BLaER1 treated with 17β-estradiol and CSF1 and Interleukin-3, amounts not matched to agents 10 nM and 100 nM (cell line): ENCODE measurements around the gene DNAL4.
A peak's percentile ranks its signal among the peaks of the same experiment; 100 is the strongest.

Source experiments
- H3K27ac ChIP-seq, 11 experiments: shearing (Covaris generic); formaldehyde crosslinking; 2 replicates each; pipeline ENCODE4 v1.8.1; 2022
- H3K27me3 ChIP-seq, 11 experiments: shearing (Covaris generic); formaldehyde crosslinking; 2 replicates each; pipeline ENCODE4 v1.8.1; 2022
- H3K36me3 ChIP-seq, 11 experiments: shearing (Covaris generic); formaldehyde crosslinking; 2 replicates each; pipeline ENCODE4 v1.8.1; 2022
- H3K4me1 ChIP-seq, 10 experiments: shearing (Covaris generic); formaldehyde crosslinking; 2 replicates each; pipeline ENCODE4 v1.8.1; 2022
- H3K4me2 ChIP-seq, 11 experiments: shearing (Covaris generic); formaldehyde crosslinking; 2 replicates each; pipeline ENCODE4 v1.8.1; 2022
- H3K4me3 ChIP-seq, 10 experiments: shearing (Covaris generic); formaldehyde crosslinking; 2 replicates each; pipeline ENCODE4 v1.8.1; 2022
- H3K9ac ChIP-seq, 11 experiments: shearing (Covaris generic); formaldehyde crosslinking; 2 replicates each; pipeline ENCODE4 v1.8.1; 2022
- H3K9me3 ChIP-seq, 11 experiments: shearing (Covaris generic); formaldehyde crosslinking; replicated peaks in 1 of 11; 2 replicates each; pipeline ENCODE4 v1.8.1; 2022
- H4K20me1 ChIP-seq, 11 experiments: shearing (Covaris generic); formaldehyde crosslinking; 2 replicates each; pipeline ENCODE4 v1.8.1; 2022
- Cebpa-rat ChIP-seq, 11 experiments: shearing (Covaris generic); IDR thresholded peaks; 2 replicates each; pipeline ENCODE4 v1.8.1; 2022

DNAL4 gene, protein sequence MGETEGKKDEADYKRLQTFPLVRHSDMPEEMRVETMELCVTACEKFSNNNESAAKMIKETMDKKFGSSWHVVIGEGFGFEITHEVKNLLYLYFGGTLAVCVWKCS

GRCh38 chr22:38793721-38794466 is at the start of gene DNAL4:
DNAL4 (minus strand) TSS chr22:38794143; CDS start chr22:38782731, 11,412 bp downstream.
- no peak for TF ChIP-seq Cebpa-rat (IDR thresholded peaks at IDR 0.05)
- Histone ChIP-seq H3K36me3 (peaks cover 6 to 20% (median 11%) of the 10 kb centered on the region in 11 experiments; a peak in 17 of 22 replicates), H3K27me3 (no peaks in the 10 kb centered on the region), H4K20me1 (no peaks in the 10 kb centered on the region), H3K27ac (peak within 1 kb of the TSS; percentile 59 to 88 (median 76)), H3K9ac (peak within 1 kb of the TSS; percentile 76 to 93 (median 83)), H3K4me1 (peaks cover 13 to 22% (median 16%) of the 10 kb centered on the region in 10 experiments), H3K9me3 (peaks cover 0 to 5% (median 2%) of the 10 kb centered on the region in 11 experiments; a peak in 14 of 22 replicates), H3K4me3 (peak within 1 kb of the TSS; percentile 73 to 93 (median 78)), H3K4me2 (peak within 1 kb of the TSS; percentile 84 to 99 (median 97))

DNA sequence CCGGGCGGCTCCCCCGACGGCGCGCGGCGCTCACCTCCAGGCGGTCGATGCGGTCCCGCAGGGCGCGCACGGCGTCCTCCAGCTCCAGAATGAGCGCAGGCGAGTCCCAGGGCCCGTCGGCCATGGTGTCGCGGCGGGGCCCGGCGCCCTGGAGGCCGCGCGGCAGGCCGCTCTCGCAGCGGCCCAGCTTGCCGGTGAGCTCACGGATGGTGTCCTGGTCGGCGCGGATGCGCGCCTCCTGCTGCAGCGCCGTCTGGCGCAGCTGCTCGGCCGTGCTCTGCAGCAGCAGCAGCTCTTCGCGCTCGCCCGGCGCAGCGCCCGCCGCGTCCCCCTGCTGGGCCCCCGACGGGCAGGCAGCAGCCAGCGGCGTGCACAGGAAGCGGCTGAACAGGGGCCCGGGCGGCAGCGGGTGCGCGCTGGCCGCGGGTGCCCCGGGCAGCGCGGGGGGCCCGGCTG is 49.3 kb upstream of the DNAL4 start:
- no peak for TF ChIP-seq Cebpa-rat (IDR thresholded peaks at IDR 0.05)
- H3K36me3 ChIP-seq: no peaks in the 10 kb centered on the region
- peak overlapping the region; percentile 65 to 80 (median 70) for H3K4me3 ChIP-seq
- peak overlapping the region; percentile 34 to 83 (median 74); a peak in 21 of 22 replicates for H3K27ac ChIP-seq
- peak overlapping the region; percentile 76 to 86 (median 82) for H3K9ac ChIP-seq
- H3K4me2 ChIP-seq: peak overlapping the region; percentile 84 to 99 (median 94)
- peaks cover 29 to 61% (median 52%) of the 10 kb centered on the region in 10 experiments for H3K4me1 ChIP-seq
- peaks cover 0 to 37% (median 31%) of the 10 kb centered on the region in 11 experiments; a peak in 16 of 22 replicates for H4K20me1 ChIP-seq
- H3K27me3 ChIP-seq: peaks cover 0 to 19% (median 8%) of the 10 kb centered on the region in 11 experiments; a peak in 14 of 22 replicates
- H3K9me3 ChIP-seq: no peaks in the 10 kb centered on the region

DNA sequence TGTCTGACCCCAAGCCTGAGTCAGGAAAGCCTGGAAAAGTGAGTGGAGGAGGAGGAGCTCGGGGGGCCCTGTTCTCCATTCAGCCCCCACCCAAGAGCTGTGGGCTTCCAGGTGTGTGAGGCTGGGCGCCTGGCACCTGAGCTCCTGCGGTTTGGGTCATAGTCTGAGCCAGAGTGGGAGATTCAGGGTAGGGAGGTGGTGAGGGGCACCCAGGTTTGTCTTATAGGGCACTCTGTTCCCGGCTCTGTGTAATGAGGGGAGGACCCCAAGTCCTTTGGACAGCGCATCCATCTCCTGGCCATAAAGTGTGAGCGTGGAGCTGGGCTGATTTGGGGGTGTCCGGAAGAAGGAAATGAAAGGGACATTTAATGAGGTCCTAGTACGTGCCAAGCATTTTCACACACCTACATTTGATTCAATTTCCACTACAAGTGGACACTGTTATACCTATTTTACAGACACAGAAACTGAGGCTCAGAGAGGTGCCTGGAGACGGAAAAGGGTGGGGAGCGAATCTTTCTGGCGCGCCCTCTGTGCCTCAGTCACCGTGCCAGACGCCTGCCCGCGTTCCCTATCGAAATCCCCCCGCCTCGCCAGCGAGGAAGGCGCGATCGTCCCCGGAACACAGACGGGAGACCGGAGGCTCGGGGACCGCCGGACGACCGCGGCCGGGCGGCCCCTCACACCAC is 48.7 kb upstream of the DNAL4 start:
- H3K36me3 ChIP-seq: no peaks in the 10 kb centered on the region
- H3K27ac ChIP-seq: peak overlapping the region in 10 of 11 experiments; percentile 64 to 83 (median 75); a peak in 16 of 22 replicates
- H3K9ac ChIP-seq: peak overlapping the region; percentile 76 to 86 (median 82); a peak in 21 of 22 replicates
- peaks cover 0 to 18% (median 8%) of the 10 kb centered on the region in 11 experiments; a peak in 14 of 22 replicates for H3K27me3 ChIP-seq
- TF ChIP-seq Cebpa-rat (IDR thresholded peaks at IDR 0.05): no peak
- H4K20me1 ChIP-seq: peaks cover 0 to 37% (median 29%) of the 10 kb centered on the region in 11 experiments; a peak in 16 of 22 replicates
- no peaks in the 10 kb centered on the region for H3K9me3 ChIP-seq
- peak overlapping the region; percentile 65 to 80 (median 70) for H3K4me3 ChIP-seq
- peak overlapping the region; percentile 84 to 99 (median 94) for H3K4me2 ChIP-seq
- peaks cover 29 to 67% (median 52%) of the 10 kb centered on the region in 10 experiments for H3K4me1 ChIP-seq

DNA sequence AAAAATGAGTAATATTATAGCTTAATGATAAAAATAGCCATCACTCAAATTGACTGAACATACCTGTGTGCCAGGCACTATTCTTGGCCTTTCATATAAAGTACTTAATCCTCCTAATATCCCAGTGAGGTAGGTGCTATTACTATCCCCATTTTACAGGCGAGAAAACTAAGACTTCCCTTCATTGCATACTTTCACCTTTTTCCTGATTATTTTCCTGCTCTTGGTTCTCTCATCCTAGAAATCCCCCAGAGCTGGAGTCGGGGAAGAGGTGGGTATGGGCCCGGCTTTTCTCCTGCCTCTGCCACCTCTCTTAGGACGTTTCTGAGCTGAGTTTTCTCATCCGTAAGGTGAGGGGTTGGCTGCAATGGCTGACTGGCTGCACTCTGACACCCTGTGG is 47.7 kb upstream of the DNAL4 start:
- Histone ChIP-seq H4K20me1 (peaks cover 0 to 37% (median 29%) of the 10 kb centered on the region in 11 experiments; a peak in 16 of 22 replicates), H3K9ac (peak overlapping the region in 3 of 11 experiments; percentile 76 to 84 (median 84); a peak in 2 of 22 replicates), H3K27ac (no peak overlapping the region), H3K4me3 (peak overlapping the region in 2 of 10 experiments; percentile 73 to 80; a peak in 1 of 20 replicates), H3K4me1 (peaks cover 29 to 73% (median 52%) of the 10 kb centered on the region in 10 experiments), H3K36me3 (no peaks in the 10 kb centered on the region), H3K9me3 (no peaks in the 10 kb centered on the region), H3K27me3 (peaks cover 0 to 18% (median 8%) of the 10 kb centered on the region in 11 experiments; a peak in 14 of 22 replicates), H3K4me2 (peak overlapping the region; percentile 84 to 99 (median 94))
- TF ChIP-seq Cebpa-rat (IDR thresholded peaks at IDR 0.05): no peak

- peak overlapping the region in 1 of 10 experiments; percentile 30; a peak in 1 of 20 replicates for H3K4me3 ChIP-seq
- H3K4me2 ChIP-seq: peak overlapping the region; percentile 73 to 99 (median 94)
- no peak for TF ChIP-seq Cebpa-rat (IDR thresholded peaks at IDR 0.05)
- no peak overlapping the region for H3K9ac ChIP-seq
- no peaks in the 10 kb centered on the region for H3K36me3 ChIP-seq
- H3K27me3 ChIP-seq: peaks cover 0 to 18% (median 8%) of the 10 kb centered on the region in 11 experiments; a peak in 14 of 22 replicates
- H3K9me3 ChIP-seq: no peaks in the 10 kb centered on the region
- peaks cover 0 to 37% (median 29%) of the 10 kb centered on the region in 11 experiments; a peak in 16 of 22 replicates for H4K20me1 ChIP-seq
- H3K4me1 ChIP-seq: peaks cover 29 to 74% (median 52%) of the 10 kb centered on the region in 10 experiments
- H3K27ac ChIP-seq: no peak overlapping the region
These were observed 47.3 kb upstream of the DNAL4 start for GRCh38 chr22:38841211-38841610.

DNA sequence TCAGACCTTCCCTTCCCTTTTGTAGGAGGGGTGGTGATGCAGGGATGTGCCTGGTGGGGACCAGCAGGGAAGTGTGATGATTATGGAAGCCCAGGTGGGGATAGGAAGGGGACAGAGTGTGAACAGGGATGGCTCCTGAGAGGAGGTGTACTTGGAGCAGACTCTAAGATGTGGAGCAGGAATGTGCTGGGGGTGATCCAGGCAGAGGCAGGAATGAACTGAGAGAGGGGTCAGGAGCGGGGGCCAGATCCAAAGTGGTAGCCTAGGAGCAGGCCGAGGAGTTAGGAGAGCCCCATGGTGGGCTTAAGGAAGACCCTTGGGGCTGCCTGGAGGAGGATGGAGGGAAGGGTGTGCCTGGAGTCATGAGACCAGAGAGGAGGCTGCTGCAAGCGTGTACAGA is 46.2 kb upstream of the DNAL4 start:
- H3K9me3 ChIP-seq: no peaks in the 10 kb centered on the region
- no peak for TF ChIP-seq Cebpa-rat (IDR thresholded peaks at IDR 0.05)
- peaks cover 29 to 74% (median 52%) of the 10 kb centered on the region in 10 experiments for H3K4me1 ChIP-seq
- H3K4me2 ChIP-seq: peak overlapping the region in 6 of 11 experiments; percentile 4 to 99 (median 94); a peak in 10 of 22 replicates
- H3K36me3 ChIP-seq: no peaks in the 10 kb centered on the region
- peaks cover 0 to 37% (median 31%) of the 10 kb centered on the region in 11 experiments; a peak in 16 of 22 replicates for H4K20me1 ChIP-seq
- no peak overlapping the region for H3K4me3 ChIP-seq
- H3K9ac ChIP-seq: no peak overlapping the region; a peak in 1 of 22 replicates
- peaks cover 0 to 13% (median 8%) of the 10 kb centered on the region in 11 experiments; a peak in 14 of 22 replicates for H3K27me3 ChIP-seq
- no peak overlapping the region for H3K27ac ChIP-seq

DNA sequence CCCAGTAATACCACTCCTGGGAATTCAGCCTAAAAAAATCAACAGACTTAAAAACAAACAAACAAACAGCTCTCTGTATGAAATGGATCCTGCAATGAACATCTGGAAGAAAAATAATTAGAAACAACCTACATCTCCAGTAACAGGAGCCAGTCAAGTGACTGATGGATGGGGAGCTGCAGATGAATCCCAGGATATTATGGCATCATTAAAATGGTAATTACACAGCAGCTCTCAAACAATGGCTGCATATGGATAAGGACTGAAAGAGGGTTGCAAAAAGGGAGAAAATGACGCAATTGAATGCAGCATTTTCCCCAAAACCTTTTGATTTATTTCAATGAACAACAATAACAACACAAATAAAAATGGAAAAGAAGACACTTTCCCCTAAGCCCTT is 45.7 kb upstream of the DNAL4 start:
- no peak overlapping the region for H3K27ac ChIP-seq
- H3K9ac ChIP-seq: no peak overlapping the region
- peaks cover 0 to 37% (median 31%) of the 10 kb centered on the region in 11 experiments; a peak in 16 of 22 replicates for H4K20me1 ChIP-seq
- H3K4me1 ChIP-seq: peaks cover 29 to 71% (median 52%) of the 10 kb centered on the region in 10 experiments
- no peak for TF ChIP-seq Cebpa-rat (IDR thresholded peaks at IDR 0.05)
- peak overlapping the region in 8 of 11 experiments; percentile 4 to 99 (median 89); a peak in 10 of 22 replicates for H3K4me2 ChIP-seq
- no peaks in the 10 kb centered on the region for H3K36me3 ChIP-seq
- H3K9me3 ChIP-seq: no peaks in the 10 kb centered on the region
- H3K4me3 ChIP-seq: no peak overlapping the region
- H3K27me3 ChIP-seq: peaks cover 0 to 9% (median 7%) of the 10 kb centered on the region in 11 experiments; a peak in 14 of 22 replicates

- Histone ChIP-seq H3K9ac (no peak overlapping the region; a peak in 1 of 22 replicates), H3K4me3 (no peak overlapping the region), H3K9me3 (no peaks in the 10 kb centered on the region), H3K27ac (no peak overlapping the region), H3K4me2 (peak overlapping the region in 2 of 11 experiments; percentile 7 to 19; a peak in 2 of 22 replicates), H3K27me3 (no peaks in the 10 kb centered on the region), H4K20me1 (peaks cover 0 to 30% (median 24%) of the 10 kb centered on the region in 11 experiments; a peak in 16 of 22 replicates), H3K4me1 (peaks cover 14 to 79% (median 54%) of the 10 kb centered on the region in 10 experiments), H3K36me3 (no peaks in the 10 kb centered on the region)
- TF ChIP-seq Cebpa-rat (IDR thresholded peaks at IDR 0.05): no peak
These were observed 43.5 kb upstream of the DNAL4 start for GRCh38 chr22:38837414-38837928.
